HG03342 (cell line): ENCODE results near the gene GSTM2.

ENCODE experiments used
- ATAC-seq: cut with Tn5 transposase; IDR thresholded peaks from one replicate; pipeline ENCODE4 v1.9.1; 2021; ENCODE audit warnings: mild to moderate bottlenecking, moderate library complexity; ENCODE audit not compliant: unreplicated experiment

The GSTM2 gene

GRCh38 chr1:109629372-109630030, 38.4 kb upstream of the GSTM2 start:
- no peak for ATAC-seq

- ATAC-seq = no peak
Observed at GRCh38 chr1:109630081-109630897, 37.6 kb upstream of the GSTM2 start.

- ATAC-seq = no peak
Observed at GRCh38 chr1:109630898-109631512, 36.9 kb upstream of the GSTM2 start.

- ATAC-seq = no peak
Observed at GRCh38 chr1:109631513-109632505, 36.0 kb upstream of the GSTM2 start.

GRCh38 chr1:109632671-109633346, 35.0 kb upstream of the GSTM2 start:
- ATAC-seq = no peak

GRCh38 chr1:109634292-109634691, 33.6 kb upstream of the GSTM2 start:
- no peak for ATAC-seq

GRCh38 chr1:109634771-109635750, 32.8 kb upstream of the GSTM2 start:
- no peak for ATAC-seq

GRCh38 chr1:109635862-109636200, 32.0 kb upstream of the GSTM2 start:
- no peak for ATAC-seq

GRCh38 chr1:109636201-109636952, 31.5 kb upstream of the GSTM2 start:
- no peak for ATAC-seq

GRCh38 chr1:109637446-109637845, 30.4 kb upstream of the GSTM2 start:
- no peak for ATAC-seq

GRCh38 chr1:109639063-109639840, 28.6 kb upstream of the GSTM2 start:
- no peak for ATAC-seq

- ATAC-seq = no peak
Observed at GRCh38 chr1:109639841-109640184, 28.0 kb upstream of the GSTM2 start.

- peak; percentile 43 for ATAC-seq
Observed at GRCh38 chr1:109640285-109640865, 27.5 kb upstream of the GSTM2 start.

GRCh38 chr1:109641078-109641740, 26.6 kb upstream of the GSTM2 start:
- no peak for ATAC-seq

GRCh38 chr1:109641861-109642260, 26.0 kb upstream of the GSTM2 start:
- no peak for ATAC-seq

- no peak for ATAC-seq
Observed at GRCh38 chr1:109642626-109643025, 25.2 kb upstream of the GSTM2 start.
